HepG2 (cell line): ENCODE measurements around the gene PKP3. TPM values are rescaled to one million over a fixed set of nuclear protein-coding genes. Genes with fewer than 3 reads are reported as not detected.

Source experiments
- ARHGAP35 ChIP-seq: sonication (generic); formaldehyde crosslinking; IDR thresholded peaks from 2 replicates; pipeline ENCODE4 v1.9.0; 2022; ENCODE audit warnings: mild to moderate bottlenecking, inconsistent platforms, moderate library complexity, missing genetic modification reagents, borderline replicate concordance
- ATF7-NPFF ChIP-seq: sonication (generic); formaldehyde crosslinking; IDR thresholded peaks from 2 replicates; pipeline ENCODE4 v1.8.1; 2023; ENCODE audit warnings: mild to moderate bottlenecking, low read depth, missing genetic modification reagents, moderate library complexity
- CAMTA2 ChIP-seq: sonication (generic); formaldehyde crosslinking; IDR thresholded peaks from 2 replicates; pipeline ENCODE4 v1.4.0; 2020; ENCODE audit warnings: mild to moderate bottlenecking, missing genetic modification reagents, borderline replicate concordance
- CC2D1A ChIP-seq: sonication (generic); formaldehyde crosslinking; IDR thresholded peaks from 2 replicates; pipeline ENCODE4 v1.8.1; 2023; ENCODE audit warnings: mild to moderate bottlenecking, missing genetic modification reagents
- DMAP1 ChIP-seq: IDR thresholded peaks from 2 replicates; pipeline ENCODE4 v1.6.1; 2016
- ERF ChIP-seq: IDR thresholded peaks from 2 replicates; pipeline ENCODE4 v1.6.1; 2018; ENCODE audit warnings: missing biosample characterization, missing genetic modification reagents
- HMG20B ChIP-seq: conservative IDR thresholded peaks from 2 replicates; pipeline ENCODE4 v1.6.1; 2016; ENCODE audit warnings: missing genetic modification reagents, missing compliant biosample characterization
- KLF13 ChIP-seq: sonication (generic); formaldehyde crosslinking; IDR thresholded peaks from 2 replicates; pipeline ENCODE4 v1.4.0; 2020; ENCODE audit warnings: mild to moderate bottlenecking, missing genetic modification reagents
- NCOA5 ChIP-seq: sonication (generic); formaldehyde crosslinking; IDR thresholded peaks from 2 replicates; pipeline ENCODE4 v1.4.0; 2020; ENCODE audit warnings: missing genetic modification reagents
- NFRKB ChIP-seq: fragments of 450-650 bp; IDR thresholded peaks from 2 replicates; pipeline ENCODE4 v1.6.1; 2017
- PRMT3 ChIP-seq: sonication (generic); formaldehyde crosslinking; IDR thresholded peaks from 2 replicates; pipeline ENCODE4 v1.8.1; 2022; ENCODE audit warnings: low read depth, mild to moderate bottlenecking, moderate library complexity, missing genetic modification reagents, borderline replicate concordance
- RBM39 ChIP-seq: fragments of 200-400 bp; formaldehyde crosslinking; IDR thresholded peaks from one replicate; pipeline ENCODE4 v1.6.1; 2018; ENCODE audit warnings: antibody characterized with exemption, mild to moderate bottlenecking, low read depth, low read length; ENCODE audit not compliant: poor library complexity, severe bottlenecking
- ZNF234 ChIP-seq: sonication (generic); formaldehyde crosslinking; conservative IDR thresholded peaks from 2 replicates; pipeline ENCODE4 v1.5.1; 2020; ENCODE audit warnings: mild to moderate bottlenecking, missing genetic modification reagents
- ZNF572 ChIP-seq: sonication (generic); formaldehyde crosslinking; IDR thresholded peaks from 2 replicates; pipeline ENCODE4 v1.5.1; 2020; ENCODE audit warnings: mild to moderate bottlenecking, missing genetic modification reagents
- ZNF577 ChIP-seq: sonication (generic); formaldehyde crosslinking; IDR thresholded peaks from 2 replicates; pipeline ENCODE4 v1.4.0; 2020; ENCODE audit warnings: mild to moderate bottlenecking, low read depth, missing genetic modification reagents, borderline replicate concordance
- ZNF598 ChIP-seq: sonication (generic); formaldehyde crosslinking; IDR thresholded peaks from 2 replicates; pipeline ENCODE4 v1.5.1; 2020; ENCODE audit warnings: mild to moderate bottlenecking, missing genetic modification reagents, borderline replicate concordance
- ZNF709 ChIP-seq: sonication (generic); formaldehyde crosslinking; IDR thresholded peaks from 2 replicates; pipeline ENCODE4 v1.5.0; 2020; ENCODE audit warnings: mild to moderate bottlenecking, missing genetic modification reagents
- ZNF773 ChIP-seq: sonication (generic); formaldehyde crosslinking; IDR thresholded peaks from 2 replicates; pipeline ENCODE4 v1.4.0; 2020; ENCODE audit warnings: missing genetic modification reagents, borderline replicate concordance
- ZNF841 ChIP-seq: sonication (generic); formaldehyde crosslinking; IDR thresholded peaks from 2 replicates; pipeline ENCODE4 v1.8.1; 2023; ENCODE audit warnings: missing genetic modification reagents, borderline replicate concordance
- polyA plus RNA-seq, 8 experiments: library from polyadenylated mRNA; depleted of rRNA in 3 of 8; stranded (reverse) in 7 of 8; unstranded in 1 of 8; fragments of >200 nt; fragmentation: Illumina TruSeq in 4 of 8; extraction: Trizol in 4 of 8; gene quantifications; 2 replicates each; pipeline versions ENCODE4 v1.2.1 to v1.2.3, GENCODE V29; 2011 to 2016; ENCODE audit warnings: low read depth in 4 of 8, missing spikeins in 1 of 8, mixed read lengths in 1 of 8; ENCODE audit not compliant: insufficient read depth in 1 of 8
- total RNA-seq, 5 experiments: library from RNA; depleted of rRNA; stranded (reverse); fragments of >200 nt; fragmentation: Illumina TruSeq; extraction: Trizol; gene quantifications; 2 replicates each; pipeline ENCODE4 v1.2.3, GENCODE V29; 2016; ENCODE audit warnings: low read depth in 1 of 5
- TF ChIP-seq, protein P1 (sequence below): IDR thresholded peaks from 2 replicates; pipeline ENCODE4 v1.6.1; 2016; ENCODE audit warnings: mild to moderate bottlenecking
- TF ChIP-seq, protein P2 (sequence below): IDR thresholded peaks from 2 replicates; pipeline ENCODE4 v1.6.1; 2016; ENCODE audit warnings: missing biosample characterization, missing genetic modification reagents, low read depth
- TF ChIP-seq, protein P3 (sequence below): sonication (generic); formaldehyde crosslinking; IDR thresholded peaks from 2 replicates; pipeline ENCODE4 v1.9.0; 2021; ENCODE audit warnings: missing genetic modification reagents, borderline replicate concordance
- TF ChIP-seq, protein P4 (sequence below): IDR thresholded peaks from 2 replicates; pipeline ENCODE4 v1.6.1; 2016

Gene PKP3
- total and polyA plus RNA-seq, 2 of the 13 experiments (the other 11 are each of a cell fraction or from before 2014, with no cell fraction given), result 18.0 to 28.7 TPM

DNA sequence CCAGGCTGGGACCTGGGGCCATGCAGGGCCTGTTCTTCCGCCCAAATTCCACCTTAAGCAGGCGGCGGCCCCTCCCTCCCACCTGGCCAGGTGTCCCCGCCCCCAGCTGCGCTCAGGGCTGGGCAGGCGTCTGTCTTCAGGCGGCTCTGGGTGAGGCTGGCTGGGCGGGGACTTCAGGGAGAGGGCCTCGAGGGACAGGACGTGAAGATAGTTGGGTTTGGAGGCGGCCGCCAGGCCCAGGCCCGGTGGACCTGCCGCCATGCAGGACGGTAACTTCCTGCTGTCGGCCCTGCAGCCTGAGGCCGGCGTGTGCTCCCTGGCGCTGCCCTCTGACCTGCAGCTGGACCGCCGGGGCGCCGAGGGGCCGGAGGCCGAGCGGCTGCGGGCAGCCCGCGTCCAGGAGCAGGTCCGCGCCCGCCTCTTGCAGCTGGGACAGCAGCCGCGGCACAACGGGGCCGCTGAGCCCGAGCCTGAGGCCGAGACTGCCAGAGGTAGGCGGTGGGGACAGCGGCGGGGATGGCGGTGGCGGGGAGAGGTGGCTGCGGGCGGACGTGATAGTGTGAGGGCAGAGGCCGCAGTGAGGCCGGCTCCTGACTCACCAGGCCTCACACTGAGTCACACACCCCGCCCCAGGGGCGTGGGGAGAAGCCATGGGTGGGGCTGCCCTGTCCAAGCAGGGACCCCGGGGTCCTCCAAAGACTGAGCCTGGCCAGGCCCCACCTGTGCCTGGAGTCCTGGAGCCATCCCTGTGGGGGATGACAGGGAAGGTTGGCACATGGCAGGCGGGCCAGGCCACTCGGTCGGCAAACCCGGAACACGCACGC, at the start of gene PKP3 (continued):
- TF ChIP-seq ZNF841 (CRISPR knock-in tag) (no peak), DMAP1 (peak; percentile 52; the same call in 1 of the 2 replicates), ZNF234 (CRISPR knock-in tag) (no peak), NCOA5 (no peak), PRMT3 (CRISPR knock-in tag) (no peak), HMG20B (no peak), ERF (no peak), ARHGAP35 (no peak), ZNF572 (CRISPR knock-in tag) (no peak), NFRKB (no peak), KLF13 (CRISPR knock-in tag) (no peak), ZNF709 (CRISPR knock-in tag) (peak; percentile 85; the same call in 1 of the 2 replicates), ZNF773 (CRISPR knock-in tag) (no peak), CC2D1A (CRISPR knock-in tag) (0 out of 2 replicates have a peak, but pooled peaks have one; percentile 86), CAMTA2 (0 out of 2 replicates have a peak, but pooled peaks have one; percentile 33), ZNF577 (CRISPR knock-in tag) (no peak), ZNF598 (CRISPR knock-in tag) (peak; percentile 28; the same call in 1 of the 2 replicates), RBM39 (no peak), ATF7-NPFF (CRISPR knock-in tag) (0 out of 2 replicates have a peak, but pooled peaks have one; percentile 42)
- TF ChIP-seq, protein P1, sequence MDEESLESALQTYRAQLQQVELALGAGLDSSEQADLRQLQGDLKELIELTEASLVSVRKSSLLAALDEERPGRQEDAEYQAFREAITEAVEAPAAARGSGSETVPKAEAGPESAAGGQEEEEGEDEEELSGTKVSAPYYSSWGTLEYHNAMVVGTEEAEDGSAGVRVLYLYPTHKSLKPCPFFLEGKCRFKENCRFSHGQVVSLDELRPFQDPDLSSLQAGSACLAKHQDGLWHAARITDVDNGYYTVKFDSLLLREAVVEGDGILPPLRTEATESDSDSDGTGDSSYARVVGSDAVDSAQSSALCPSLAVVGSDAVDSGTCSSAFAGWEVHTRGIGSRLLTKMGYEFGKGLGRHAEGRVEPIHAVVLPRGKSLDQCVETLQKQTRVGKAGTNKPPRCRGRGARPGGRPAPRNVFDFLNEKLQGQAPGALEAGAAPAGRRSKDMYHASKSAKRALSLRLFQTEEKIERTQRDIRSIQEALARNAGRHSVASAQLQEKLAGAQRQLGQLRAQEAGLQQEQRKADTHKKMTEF, result no peak; the same call in 1 of the 2 replicates
- TF ChIP-seq, protein P2, sequence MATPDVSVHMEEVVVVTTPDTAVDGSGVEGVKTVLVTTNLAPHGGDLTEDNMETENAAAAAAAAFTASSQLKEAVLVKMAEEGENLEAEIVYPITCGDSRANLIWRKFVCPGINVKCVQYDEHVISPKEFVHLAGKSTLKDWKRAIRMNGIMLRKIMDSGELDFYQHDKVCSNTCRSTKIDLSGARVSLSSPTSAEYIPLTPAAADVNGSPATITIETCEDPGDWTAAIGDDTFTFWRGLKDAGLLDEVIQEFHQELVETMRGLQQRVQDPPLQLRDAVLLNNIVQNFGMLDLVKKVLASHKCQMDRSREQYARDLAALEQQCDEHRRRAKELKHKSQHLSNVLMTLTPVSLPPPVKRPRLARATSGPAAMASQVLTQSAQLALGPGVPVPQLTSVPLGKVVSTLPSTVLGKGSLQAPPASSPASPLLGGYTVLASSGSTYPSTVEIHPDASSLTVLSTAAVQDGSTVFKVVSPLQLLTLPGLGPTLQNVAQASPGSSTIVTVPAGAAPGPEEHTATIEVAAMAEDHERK (CRISPR knock-in tag), result no peak
- TF ChIP-seq, protein P3, sequence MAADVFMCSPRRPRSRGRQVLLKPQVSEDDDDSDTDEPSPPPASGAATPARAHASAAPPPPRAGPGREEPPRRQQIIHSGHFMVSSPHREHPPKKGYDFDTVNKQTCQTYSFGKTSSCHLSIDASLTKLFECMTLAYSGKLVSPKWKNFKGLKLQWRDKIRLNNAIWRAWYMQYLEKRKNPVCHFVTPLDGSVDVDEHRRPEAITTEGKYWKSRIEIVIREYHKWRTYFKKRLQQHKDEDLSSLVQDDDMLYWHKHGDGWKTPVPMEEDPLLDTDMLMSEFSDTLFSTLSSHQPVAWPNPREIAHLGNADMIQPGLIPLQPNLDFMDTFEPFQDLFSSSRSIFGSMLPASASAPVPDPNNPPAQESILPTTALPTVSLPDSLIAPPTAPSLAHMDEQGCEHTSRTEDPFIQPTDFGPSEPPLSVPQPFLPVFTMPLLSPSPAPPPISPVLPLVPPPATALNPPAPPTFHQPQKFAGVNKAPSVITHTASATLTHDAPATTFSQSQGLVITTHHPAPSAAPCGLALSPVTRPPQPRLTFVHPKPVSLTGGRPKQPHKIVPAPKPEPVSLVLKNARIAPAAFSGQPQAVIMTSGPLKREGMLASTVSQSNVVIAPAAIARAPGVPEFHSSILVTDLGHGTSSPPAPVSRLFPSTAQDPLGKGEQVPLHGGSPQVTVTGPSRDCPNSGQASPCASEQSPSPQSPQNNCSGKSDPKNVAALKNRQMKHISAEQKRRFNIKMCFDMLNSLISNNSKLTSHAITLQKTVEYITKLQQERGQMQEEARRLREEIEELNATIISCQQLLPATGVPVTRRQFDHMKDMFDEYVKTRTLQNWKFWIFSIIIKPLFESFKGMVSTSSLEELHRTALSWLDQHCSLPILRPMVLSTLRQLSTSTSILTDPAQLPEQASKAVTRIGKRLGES (CRISPR knock-in tag), result no peak
- TF ChIP-seq, protein P4, sequence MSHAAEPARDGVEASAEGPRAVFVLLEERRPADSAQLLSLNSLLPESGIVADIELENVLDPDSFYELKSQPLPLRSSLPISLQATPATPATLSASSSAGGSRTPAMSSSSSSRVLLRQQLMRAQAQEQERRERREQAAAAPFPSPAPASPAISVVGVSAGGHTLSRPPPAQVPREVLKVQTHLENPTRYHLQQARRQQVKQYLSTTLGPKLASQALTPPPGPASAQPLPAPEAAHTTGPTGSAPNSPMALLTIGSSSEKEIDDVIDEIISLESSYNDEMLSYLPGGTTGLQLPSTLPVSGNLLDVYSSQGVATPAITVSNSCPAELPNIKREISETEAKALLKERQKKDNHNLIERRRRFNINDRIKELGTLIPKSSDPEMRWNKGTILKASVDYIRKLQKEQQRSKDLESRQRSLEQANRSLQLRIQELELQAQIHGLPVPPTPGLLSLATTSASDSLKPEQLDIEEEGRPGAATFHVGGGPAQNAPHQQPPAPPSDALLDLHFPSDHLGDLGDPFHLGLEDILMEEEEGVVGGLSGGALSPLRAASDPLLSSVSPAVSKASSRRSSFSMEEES (CRISPR knock-in tag), result no peak
